AG04449 (cell line): ENCODE measurements around the gene NHERF2.

Experiments used
- CTCF ChIA-PET: fragments of 350-600 bp; formaldehyde crosslinking; extraction: SDS; loops from one replicate; lab custom pipeline; 2021; ENCODE audit warnings: antibody characterized with exemption; lab: Yijun Ruan, JAX
- POLR2A ChIA-PET: fragments of 400-600, 350-600 bp; formaldehyde crosslinking; extraction: SDS; loops from one replicate; lab custom pipeline; 2020; ENCODE audit warnings: antibody characterized with exemption, inconsistent platforms; lab: Yijun Ruan, JAX
- DNase-seq: peaks from one replicate; pipeline ENCODE4 v3.0.0-alpha.2; 2010; ENCODE audit warnings: low read depth, low spot score
- H3K4me3 ChIP-seq: 2 replicates; pipeline ENCODE4 v1.5.1; 2011; ENCODE audit warnings: low read depth, mild to moderate bottlenecking, control low read depth, low read length
- TF ChIP-seq, protein P1 (sequence below): IDR thresholded peaks from one replicate; pipeline ENCODE4 v1.5.1; 2011; ENCODE audit warnings: mild to moderate bottlenecking, moderate library complexity, low read length, control low read depth, inconsistent platforms; ENCODE audit not compliant: insufficient read depth; ENCODE audit errors: missing control alignments

NHERF2 gene

DNA sequence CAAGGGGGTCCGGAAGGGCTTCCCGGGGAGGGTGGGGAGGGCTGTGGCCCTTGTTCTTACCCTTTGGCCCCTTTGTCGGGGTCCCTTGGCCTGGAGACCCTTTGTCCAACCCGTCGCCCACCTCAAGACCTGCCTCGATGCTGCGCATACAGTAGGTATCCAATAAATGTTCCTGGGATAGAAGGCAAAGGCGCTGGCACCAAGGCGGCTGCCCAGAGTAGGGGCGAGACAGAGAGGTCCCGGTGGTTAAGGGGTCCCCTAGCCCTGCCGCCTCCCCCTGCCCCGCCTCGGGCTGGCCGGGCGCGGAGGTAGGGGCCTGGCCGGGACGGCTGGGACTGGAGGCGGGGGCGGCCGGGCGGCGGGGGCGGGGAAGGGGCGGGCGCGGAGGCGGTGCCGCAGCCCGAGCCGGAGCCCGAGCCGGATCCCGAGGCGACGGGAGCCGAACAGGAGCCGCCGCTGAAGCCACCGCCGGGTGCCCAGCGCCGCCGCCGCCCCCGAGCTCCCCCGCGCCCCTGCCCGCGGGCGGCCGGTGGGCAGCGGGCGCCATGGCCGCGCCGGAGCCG, at the start of gene NHERF2:
NHERF2 (plus strand) TSS at position 442 of the 563 bp plus-strand sequence; CDS start at position 546, 104 bp downstream.
- no peak for DNase-seq
- H3K4me3 ChIP-seq = peak within 1 kb of the TSS; percentile 83
- POLR2A ChIA-PET = interaction anchor here (1.8 kb wide), 1 partner anchor 129 kb away, joined by 11 read pairs; the partner anchor contains the start of gene TRAF7
- TF ChIP-seq, protein P1, sequence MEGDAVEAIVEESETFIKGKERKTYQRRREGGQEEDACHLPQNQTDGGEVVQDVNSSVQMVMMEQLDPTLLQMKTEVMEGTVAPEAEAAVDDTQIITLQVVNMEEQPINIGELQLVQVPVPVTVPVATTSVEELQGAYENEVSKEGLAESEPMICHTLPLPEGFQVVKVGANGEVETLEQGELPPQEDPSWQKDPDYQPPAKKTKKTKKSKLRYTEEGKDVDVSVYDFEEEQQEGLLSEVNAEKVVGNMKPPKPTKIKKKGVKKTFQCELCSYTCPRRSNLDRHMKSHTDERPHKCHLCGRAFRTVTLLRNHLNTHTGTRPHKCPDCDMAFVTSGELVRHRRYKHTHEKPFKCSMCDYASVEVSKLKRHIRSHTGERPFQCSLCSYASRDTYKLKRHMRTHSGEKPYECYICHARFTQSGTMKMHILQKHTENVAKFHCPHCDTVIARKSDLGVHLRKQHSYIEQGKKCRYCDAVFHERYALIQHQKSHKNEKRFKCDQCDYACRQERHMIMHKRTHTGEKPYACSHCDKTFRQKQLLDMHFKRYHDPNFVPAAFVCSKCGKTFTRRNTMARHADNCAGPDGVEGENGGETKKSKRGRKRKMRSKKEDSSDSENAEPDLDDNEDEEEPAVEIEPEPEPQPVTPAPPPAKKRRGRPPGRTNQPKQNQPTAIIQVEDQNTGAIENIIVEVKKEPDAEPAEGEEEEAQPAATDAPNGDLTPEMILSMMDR = no peak
- CTCF ChIA-PET = interaction anchor here (1.1 to 3.1 kb wide), 2 partner anchors 10 to 30 kb away, joined by 6 to 13 read pairs; no protein-coding TSS in a partner anchor

GRCh38 chr16:1976951-1977874, 49.5 kb upstream of the NHERF2 start:
- TF ChIP-seq, protein P1 = no peak
- no peak for DNase-seq
- ChIA-PET CTCF (interaction anchor here (0.6 to 1.5 kb wide), 2 partner anchors 9 to 44 kb away, joined by 3 read pairs; no protein-coding TSS in a partner anchor), POLR2A (interaction anchor here (0.8 to 2.1 kb wide), 2 partner anchors 12 to 17 kb away, joined by 3 to 11 read pairs; partner anchors contain the start of gene RPS2)
- no peak overlapping the region for H3K4me3 ChIP-seq

DNA sequence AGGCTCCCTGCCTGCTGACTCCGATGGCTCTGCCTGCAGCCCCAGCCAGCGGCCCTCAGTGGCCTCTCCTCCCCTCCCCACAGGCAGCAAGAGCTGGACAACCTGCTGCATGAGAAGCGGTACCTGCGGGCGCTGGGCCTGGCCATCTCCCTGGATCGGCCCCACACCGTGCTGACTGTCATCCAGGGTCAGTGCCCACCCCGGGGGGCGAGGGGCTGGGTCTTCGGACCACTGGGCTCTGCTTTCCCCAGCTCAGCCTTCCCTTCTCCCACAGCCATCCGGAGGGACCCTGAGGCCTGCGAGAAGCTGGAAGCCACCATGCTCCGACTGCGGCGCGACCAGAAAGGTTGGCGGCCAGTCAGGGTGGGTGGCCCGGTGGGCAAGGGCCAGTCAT, 48.8 kb upstream of the NHERF2 start:
- CTCF ChIA-PET = interaction anchor here (1.1 to 1.5 kb wide), 2 partner anchors 8 to 26 kb away, joined by 3 to 5 read pairs; no protein-coding TSS in a partner anchor
- DNase-seq = no peak
- H3K4me3 ChIP-seq = no peak overlapping the region
- POLR2A ChIA-PET = interaction anchor here (2.1 kb wide), 1 partner anchor 13 kb away, joined by 11 read pairs; the partner anchor contains the start of gene RPS2
- TF ChIP-seq, protein P1 = no peak

DNA sequence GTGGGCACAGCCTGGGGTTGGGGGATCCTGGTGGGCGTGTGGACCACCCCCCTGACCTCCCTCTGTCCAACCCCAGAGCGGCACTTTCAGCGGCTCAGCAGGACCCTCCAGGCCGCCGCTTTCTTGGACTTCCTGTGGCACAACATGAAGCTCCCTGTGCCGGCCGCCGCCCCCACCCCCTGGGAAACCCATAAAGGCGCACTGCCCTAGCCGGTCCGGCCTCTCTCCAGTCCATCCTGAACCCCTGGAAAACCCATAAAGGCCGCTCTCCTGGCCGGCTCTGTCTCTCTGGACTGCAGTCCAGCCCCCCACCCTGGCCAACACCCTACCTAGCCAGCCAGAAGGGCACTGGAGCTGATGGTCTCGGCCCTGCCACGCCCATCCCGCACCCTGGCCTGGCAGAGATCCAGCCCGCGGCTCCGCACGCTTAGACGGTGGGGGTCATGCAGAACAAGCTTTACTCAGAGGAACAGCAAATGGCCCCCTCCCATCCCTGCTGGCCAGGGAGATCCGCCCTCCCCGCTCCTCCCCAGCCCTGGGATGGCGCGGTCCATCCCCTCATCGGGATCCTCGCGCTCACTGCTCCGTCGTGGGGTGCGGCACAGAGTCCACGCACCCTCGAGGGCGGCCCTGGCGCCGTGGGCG, 48.1 kb upstream of the NHERF2 start:
- TF ChIP-seq, protein P1 = no peak
- DNase-seq = no peak
- CTCF ChIA-PET = interaction anchor here (1.1 to 1.5 kb wide), 2 partner anchors 8 to 25 kb away, joined by 3 to 5 read pairs; no protein-coding TSS in a partner anchor
- no peak overlapping the region for H3K4me3 ChIP-seq
- POLR2A ChIA-PET = interaction anchor here (2.1 kb wide), 1 partner anchor 13 kb away, joined by 11 read pairs; the partner anchor contains the start of gene RPS2

DNA sequence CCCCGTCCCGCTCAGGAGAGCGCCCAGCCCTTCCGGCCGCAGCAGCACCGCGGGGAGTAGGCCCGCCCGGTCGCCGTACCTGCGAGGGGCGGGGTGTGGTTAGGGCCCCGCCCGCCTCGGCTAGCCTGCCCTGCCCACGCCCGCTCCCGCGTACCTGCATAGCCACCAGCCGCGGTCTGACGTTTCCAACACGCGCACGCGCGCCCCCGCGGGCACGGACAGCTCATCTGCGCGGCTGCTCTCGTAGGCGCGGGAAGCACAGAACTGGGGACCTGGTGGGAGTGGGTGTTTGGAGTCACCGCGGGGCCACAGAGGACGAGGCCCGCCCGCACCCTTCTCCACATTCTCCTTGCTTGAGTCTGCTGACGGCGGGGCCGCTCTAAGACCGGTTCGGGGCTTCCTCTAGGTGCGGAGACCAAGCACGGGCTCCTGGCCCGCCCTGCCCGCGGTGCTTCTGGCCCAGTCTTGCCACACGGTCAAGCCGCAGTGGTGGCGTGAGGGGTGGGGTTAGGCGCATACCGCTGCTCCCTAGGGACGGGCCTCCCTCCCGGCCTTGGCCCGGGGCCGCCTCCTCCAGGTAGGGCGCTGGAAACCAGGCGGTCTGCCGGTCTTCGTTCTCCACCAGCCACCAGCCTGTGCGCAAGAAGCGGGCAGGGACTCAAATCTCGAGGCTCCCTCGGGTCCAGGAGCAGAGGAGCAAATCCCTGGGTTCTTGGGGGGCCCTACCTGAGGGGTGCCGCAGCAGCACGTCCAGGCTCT, 47.3 kb upstream of the NHERF2 start:
- no peak for DNase-seq
- no peak overlapping the region for H3K4me3 ChIP-seq
- ChIA-PET CTCF (interaction anchor here (1.5 kb wide), 1 partner anchor 7 kb away, joined by 3 read pairs; no protein-coding TSS in a partner anchor), POLR2A (interaction anchor here (3.5 kb wide), 1 partner anchor 15 kb away, joined by 23 read pairs; the partner anchor contains the start of gene RPS2)
- TF ChIP-seq, protein P1 = no peak
